H9 (cell line): Measurements from ENCODE around the gene SLC4A3. TPM values are rescaled to one million over a fixed set of nuclear protein-coding genes. Genes with fewer than 3 reads are reported as not detected.

Source experiments
- DNase-seq: peaks from one replicate; pipeline ENCODE4 v3.0.0-alpha.2; 2017
- H2AFZ ChIP-seq: one replicate; pipeline ENCODE4 v1.6.1; 2013; ENCODE audit warnings: mild to moderate bottlenecking, low read length, control low read depth, moderate library complexity
- H2AK5ac ChIP-seq: 2 replicates; pipeline ENCODE4 v1.6.1; 2013; ENCODE audit warnings: low read length, control low read depth, mixed read lengths; ENCODE audit not compliant: insufficient read length
- H2BK120ac ChIP-seq: one replicate; pipeline ENCODE4 v1.6.1; 2013; ENCODE audit warnings: low read depth, mild to moderate bottlenecking, low read length, control low read depth, inconsistent platforms; ENCODE audit not compliant: poor library complexity, severe bottlenecking
- H2BK12ac ChIP-seq: 2 replicates; pipeline ENCODE4 v1.6.1; 2013; ENCODE audit warnings: low read length, control low read depth, mixed read lengths, low read depth; ENCODE audit not compliant: insufficient read length
- H2BK15ac ChIP-seq: 2 replicates; pipeline ENCODE4 v1.6.1; 2013; ENCODE audit warnings: low read depth, low read length, control low read depth
- H2BK20ac ChIP-seq: one replicate; pipeline ENCODE4 v1.6.1; 2013; ENCODE audit warnings: low read depth, mild to moderate bottlenecking, low read length, control low read depth, inconsistent platforms; ENCODE audit not compliant: poor library complexity, severe bottlenecking
- H2BK5ac ChIP-seq: 2 replicates; pipeline ENCODE4 v1.6.1; 2013; ENCODE audit warnings: low read length, control low read depth, mixed read lengths; ENCODE audit not compliant: insufficient read length
- H3K14ac ChIP-seq: 2 replicates; pipeline ENCODE4 v1.6.1; 2013; ENCODE audit warnings: low read length, control low read depth; ENCODE audit not compliant: insufficient read depth
- H3K18ac ChIP-seq: 2 replicates; pipeline ENCODE4 v1.6.1; 2013; ENCODE audit warnings: low read depth, mild to moderate bottlenecking, mixed read lengths, low read length, control low read depth; ENCODE audit not compliant: insufficient read length
- H3K23ac ChIP-seq: 2 replicates; pipeline ENCODE4 v1.6.1; 2013; ENCODE audit warnings: low read length, control low read depth, mixed read lengths, low read depth; ENCODE audit not compliant: insufficient read length
- H3K23me2 ChIP-seq: 2 replicates; pipeline ENCODE4 v1.6.1; 2013; ENCODE audit warnings: low read depth, mild to moderate bottlenecking, mixed read lengths, low read length, control low read depth; ENCODE audit not compliant: insufficient read length, poor library complexity, severe bottlenecking
- H3K27ac ChIP-seq: 2 replicates; pipeline ENCODE4 v1.5.1; 2013; ENCODE audit warnings: low read length, control low read depth, mixed read lengths, low read depth; ENCODE audit not compliant: insufficient read length
- H3K27me3 ChIP-seq: 2 replicates; pipeline ENCODE4 v1.6.1; 2013; ENCODE audit warnings: low read length, control low read depth, inconsistent platforms; ENCODE audit not compliant: insufficient read depth
- H3K4ac ChIP-seq: 2 replicates; pipeline ENCODE4 v1.6.1; 2013; ENCODE audit warnings: low read depth, mild to moderate bottlenecking, control low read depth, inconsistent platforms, low read length, moderate library complexity
- H3K4me1 ChIP-seq: 2 replicates; pipeline ENCODE4 v1.6.1; 2013; ENCODE audit warnings: low read length, control low read depth, inconsistent platforms; ENCODE audit not compliant: insufficient read depth
- H3K4me2 ChIP-seq: 2 replicates; pipeline ENCODE4 v1.6.1; 2013; ENCODE audit warnings: low read length, control low read depth, mixed read lengths; ENCODE audit not compliant: insufficient read length, insufficient read depth
- H3K56ac ChIP-seq: 2 replicates; pipeline ENCODE4 v1.6.1; 2013; ENCODE audit warnings: low read depth, mild to moderate bottlenecking, mixed read lengths, low read length, control low read depth; ENCODE audit not compliant: insufficient read length
- H3K79me1 ChIP-seq: 2 replicates; pipeline ENCODE4 v1.6.1; 2013; ENCODE audit warnings: low read depth, mild to moderate bottlenecking, moderate library complexity, low read length, control low read depth, inconsistent platforms; ENCODE audit not compliant: insufficient read depth, poor library complexity, severe bottlenecking
- H3K79me2 ChIP-seq: 2 replicates; pipeline ENCODE4 v1.6.1; 2013; ENCODE audit warnings: low read length, control low read depth, inconsistent platforms; ENCODE audit not compliant: insufficient read depth
- H3K9ac ChIP-seq: 2 replicates; pipeline ENCODE4 v1.6.1; 2013; ENCODE audit warnings: low read length, control low read depth, mixed read lengths; ENCODE audit not compliant: insufficient read length; ENCODE audit errors: extremely low read depth
- H3K9me3 ChIP-seq: one replicate; pipeline ENCODE4 v1.6.1; 2013; ENCODE audit warnings: low read depth, low read length, inconsistent platforms; ENCODE audit not compliant: control insufficient read depth
- H3T11ph ChIP-seq: one replicate; pipeline ENCODE4 v1.6.1; 2013; ENCODE audit warnings: mild to moderate bottlenecking, low read length, control low read depth, inconsistent platforms
- H4K20me1 ChIP-seq: one replicate; pipeline ENCODE4 v1.6.1; 2013; ENCODE audit not compliant: control insufficient read depth, insufficient read length, insufficient read depth
- H4K5ac ChIP-seq: 2 replicates; pipeline ENCODE4 v1.6.1; 2013; ENCODE audit warnings: low read depth, mild to moderate bottlenecking, mixed read lengths, low read length, control low read depth; ENCODE audit not compliant: insufficient read length
- H4K8ac ChIP-seq: replicated peaks from 2 replicates; pipeline ENCODE4 v1.6.1; 2013; ENCODE audit warnings: low read length, control low read depth, mixed read lengths, low read depth; ENCODE audit not compliant: insufficient read length
- H4K91ac ChIP-seq: 2 replicates; pipeline ENCODE4 v1.6.1; 2013; ENCODE audit warnings: low read depth, mild to moderate bottlenecking, moderate library complexity, mixed read lengths, low read length, control low read depth; ENCODE audit not compliant: insufficient read length
- H3K27ac Mint-ChIP-seq, 3 experiments: 2 replicates in 2 of 3; 3 replicates in 1 of 3; pipeline ENCODE4 v1.8.0; 2020 to 2021; ENCODE audit warnings: mixed read lengths in 3 of 3, mild to moderate bottlenecking in 1 of 3, moderate library complexity in 1 of 3
- H3K27me3 Mint-ChIP-seq: 2 replicates; pipeline ENCODE4 v1.8.0; 2021; ENCODE audit warnings: low read depth, mild to moderate bottlenecking, moderate library complexity, mixed read lengths
- H3K36me3 Mint-ChIP-seq, 3 experiments: 2 replicates in 2 of 3; 3 replicates in 1 of 3; pipeline ENCODE4 v1.8.0; 2020 to 2021; ENCODE audit warnings: low read depth in 3 of 3, mixed read lengths in 3 of 3; ENCODE audit not compliant: insufficient read depth in 1 of 3
- H3K4me1 Mint-ChIP-seq, 2 experiments: 2 replicates each; pipeline ENCODE4 v1.8.0; 2020; ENCODE audit warnings: mixed read lengths in 2 of 2
- H3K4me3 Mint-ChIP-seq, 2 experiments: 2 replicates in 1 of 2; 3 replicates in 1 of 2; pipeline ENCODE4 v1.8.0; 2020 to 2021; ENCODE audit warnings: mild to moderate bottlenecking in 2 of 2, mixed read lengths in 2 of 2, moderate library complexity in 1 of 2
- H3K9me3 Mint-ChIP-seq, 2 experiments: 2 replicates in 1 of 2; 3 replicates in 1 of 2; pipeline ENCODE4 v1.8.0; 2020; ENCODE audit warnings: mild to moderate bottlenecking in 2 of 2, mixed read lengths in 2 of 2, moderate library complexity in 1 of 2
- CTCF ChIP-seq: fragments of 200-600 bp; sonication (generic); conservative IDR thresholded peaks from 3 replicates; pipeline ENCODE4 v1.8.0; 2021; ENCODE audit warnings: antibody characterized with exemption, mild to moderate bottlenecking
- WGBS: extraction: QIAGEN DNeasy Blood & Tissue Kit; methylation state at CpG from one replicate; pipeline ENCODE4 v1.1.7; 2013; ENCODE audit warnings: missing lambda C conversion rate, low lambda C conversion rate, mixed read lengths; ENCODE audit not compliant: insufficient read length; ENCODE audit errors: extremely low coverage; 5-methylcytosine and 5-hydroxymethylcytosine counted together
- total RNA-seq: library from RNA; stranded (reverse); gene quantifications from 2 replicates; pipeline ENCODE4 v1.2.1, GENCODE V29; 2021

The SLC4A3 gene
- total RNA-seq, 1 experiment from 2014 or later, result 11.1 TPM

GRCh38 chr2:219603771-219604170 lies 23.7 kb upstream of the SLC4A3 start:
- H3K4me3 Mint-ChIP-seq, result no peak overlapping the region
- no peak overlapping the region for H3K27ac ChIP-seq
- no peak overlapping the region for H3K9ac ChIP-seq
- no peaks in the 10 kb centered on the region for H3K79me1 ChIP-seq
- no peaks in the 10 kb centered on the region for H3K27me3 Mint-ChIP-seq
- no peak for DNase-seq
- H2BK15ac ChIP-seq, result no peak overlapping the region
- H3K79me2 ChIP-seq, result no peaks in the 10 kb centered on the region
- no peak overlapping the region for H2AFZ ChIP-seq
- TF ChIP-seq CTCF, result no peak
- no peak overlapping the region for H3K18ac ChIP-seq
- no peak overlapping the region for H3T11ph ChIP-seq
- H3K14ac ChIP-seq, result no peak overlapping the region
- H3K56ac ChIP-seq, result no peak overlapping the region
- H2BK12ac ChIP-seq, result no peak overlapping the region
- WGBS, result no CpG with 5 or more reads among the region's 5 CpGs
- no peak overlapping the region for H4K5ac ChIP-seq
- no peak overlapping the region for H2AK5ac ChIP-seq
- H3K4me1 Mint-ChIP-seq, result peaks cover 2% of the 10 kb centered on the region in 2 experiments
- H2BK120ac ChIP-seq, result no peak overlapping the region
- no peak overlapping the region for H2BK5ac ChIP-seq
- H3K4me2 ChIP-seq, result no peak overlapping the region
- no peak overlapping the region for H3K23ac ChIP-seq
- H3K9me3 ChIP-seq, result no peaks in the 10 kb centered on the region
- H4K91ac ChIP-seq, result no peak overlapping the region
- H3K4me1 ChIP-seq, result no peaks in the 10 kb centered on the region
- no peaks in the 10 kb centered on the region for H3K9me3 Mint-ChIP-seq
- no peak overlapping the region for H2BK20ac ChIP-seq
- no peaks in the 10 kb centered on the region for H4K20me1 ChIP-seq
- H3K23me2 ChIP-seq, result no peaks in the 10 kb centered on the region
- H3K27ac Mint-ChIP-seq, result no peak overlapping the region
- no peaks in the 10 kb centered on the region for H3K27me3 ChIP-seq
- H3K36me3 Mint-ChIP-seq, result peaks cover 6 to 43% (median 31%) of the 10 kb centered on the region in 3 experiments; a peak in 6 of 7 replicates
- H3K4ac ChIP-seq, result no peak overlapping the region
- H4K8ac ChIP-seq, result no peak overlapping the region
